Caki2 (cell line): Measurements from ENCODE around the gene CRCP. TPM values are rescaled to one million over a fixed set of nuclear protein-coding genes. Genes with fewer than 3 reads are reported as not detected.
"Not testable (repeated sequence)": the region's sequence is repeated elsewhere in the genome, so short reads cannot be mapped to it uniquely, and the experiment has no call there.

Experiments
- DNase-seq: peaks from one replicate; pipeline ENCODE4 v3.0.0-alpha.2; 2015; ENCODE audit warnings: low read depth
- in situ Hi-C: cut with HindIII; loops from 2 replicates; pipeline ENCODE4 v1.10.0; 2016; ENCODE audit warnings: low sequenced_read_pairs, low pct_unique_long_range_greater_than_20kb, mixed read lengths
- total RNA-seq: library from RNA; depleted of rRNA; stranded (reverse); fragments of >200 nt; shearing (Covaris generic); gene quantifications from 2 replicates; pipeline ENCODE4 v1.2.3, GENCODE V29; 2014; ENCODE audit warnings: low replicate concordance

CRCP gene
- total RNA-seq, 1 experiment from 2014 or later, result 92.3 TPM

- peak; percentile 20 for DNase-seq
- in situ Hi-C loops, result no loop called here
Measured at GRCh38 chr7:66100408-66101050, 14.1 kb upstream of the CRCP start.

- DNase-seq, in situ Hi-C loops: not testable (repeated sequence)
Measured at GRCh38 chr7:66102168-66102567, 12.5 kb upstream of the CRCP start.

- DNase-seq, in situ Hi-C loops: not testable (repeated sequence)
Measured at GRCh38 chr7:66103994-66104393, 10.7 kb upstream of the CRCP start.

GRCh38 chr7:66105263-66105748, 9.3 kb upstream of the CRCP start:
- peak; percentile 59 for DNase-seq
- in situ Hi-C loops, result no loop called here

GRCh38 chr7:66108410-66108809, 6.2 kb upstream of the CRCP start:
- in situ Hi-C loops, DNase-seq: not testable (repeated sequence)

GRCh38 chr7:66110856-66111255, 3.8 kb upstream of the CRCP start:
- in situ Hi-C loops, result no loop called here
- peak; percentile 82 for DNase-seq

GRCh38 chr7:66116680-66117420, 2.2 kb downstream of the CRCP start:
- in situ Hi-C loops, DNase-seq: not testable (repeated sequence)

- no peak for DNase-seq
- in situ Hi-C loops, result no loop called here
Measured at GRCh38 chr7:66118603-66119002, 4.0 kb downstream of the CRCP start.

GRCh38 chr7:66119245-66119850, 4.7 kb downstream of the CRCP start:
- in situ Hi-C loops, result no loop called here
- DNase-seq, result no peak

GRCh38 chr7:66123175-66123528, 8.5 kb downstream of the CRCP start:
- DNase-seq, result no peak
- in situ Hi-C loops, result no loop called here

- in situ Hi-C loops, DNase-seq: not testable (repeated sequence)
Measured at GRCh38 chr7:66124569-66124861, 9.9 kb downstream of the CRCP start.

- in situ Hi-C loops, result no loop called here
Measured at GRCh38 chr7:66125052-66125694, 10.5 kb downstream of the CRCP start.

GRCh38 chr7:66125781-66126352, 11.2 kb downstream of the CRCP start:
- in situ Hi-C loops, DNase-seq: not testable (repeated sequence)

More at GRCh38 chr7:66125052-66125694, 10.5 kb downstream of the CRCP start:
- DNase-seq, result no peak

GRCh38 chr7:66127172-66127571, 12.5 kb downstream of the CRCP start:
- in situ Hi-C loops, DNase-seq: not testable (repeated sequence)

GRCh38 chr7:66138994-66139752, 24.5 kb downstream of the CRCP start:
- DNase-seq, result no peak
- in situ Hi-C loops, result no loop called here

- in situ Hi-C loops, result no loop called here
- DNase-seq, result peak; percentile 58
Measured at GRCh38 chr7:66140924-66141323, 26.3 kb downstream of the CRCP start.

- no peak for DNase-seq
- in situ Hi-C loops, result no loop called here
Measured at GRCh38 chr7:66142334-66142733, 27.7 kb downstream of the CRCP start.

GRCh38 chr7:66142996-66143395, 28.3 kb downstream of the CRCP start:
- in situ Hi-C loops, result no loop called here
- no peak for DNase-seq
